Activated CD4-positive, alpha-beta T cell treated with anti-CD3 and anti-CD28 coated beads for 4 hours (primary cell): ENCODE data around the gene NCOA6.

ENCODE experiments used
- DNase-seq, 2 donors: peaks; one replicate each; pipeline ENCODE4 v3.0.0-alpha.2; 2020

Gene NCOA6

GRCh38 chr20:34825530-34826362, at the start of gene NCOA6:
Gene NCOA6 (minus strand): TSS chr20:34825651. CDS start chr20:34782355, 43,296 bp downstream.
- DNase-seq, result peak; percentile 86 to 87

- DNase-seq, result peak; percentile 26 to 56
Observed at GRCh38 chr20:34874094-34874654, 48.7 kb upstream of the NCOA6 start.

- no peak for DNase-seq
Observed at GRCh38 chr20:34873583-34874093, 48.2 kb upstream of the NCOA6 start.

GRCh38 chr20:34872622-34873224, 47.3 kb upstream of the NCOA6 start, which contains the start of gene GGT7:
Gene GGT7 (minus strand): TSS chr20:34872856. CDS start chr20:34872815, 41 bp downstream.
- DNase-seq, result peak; percentile 87 to 88

DNA sequence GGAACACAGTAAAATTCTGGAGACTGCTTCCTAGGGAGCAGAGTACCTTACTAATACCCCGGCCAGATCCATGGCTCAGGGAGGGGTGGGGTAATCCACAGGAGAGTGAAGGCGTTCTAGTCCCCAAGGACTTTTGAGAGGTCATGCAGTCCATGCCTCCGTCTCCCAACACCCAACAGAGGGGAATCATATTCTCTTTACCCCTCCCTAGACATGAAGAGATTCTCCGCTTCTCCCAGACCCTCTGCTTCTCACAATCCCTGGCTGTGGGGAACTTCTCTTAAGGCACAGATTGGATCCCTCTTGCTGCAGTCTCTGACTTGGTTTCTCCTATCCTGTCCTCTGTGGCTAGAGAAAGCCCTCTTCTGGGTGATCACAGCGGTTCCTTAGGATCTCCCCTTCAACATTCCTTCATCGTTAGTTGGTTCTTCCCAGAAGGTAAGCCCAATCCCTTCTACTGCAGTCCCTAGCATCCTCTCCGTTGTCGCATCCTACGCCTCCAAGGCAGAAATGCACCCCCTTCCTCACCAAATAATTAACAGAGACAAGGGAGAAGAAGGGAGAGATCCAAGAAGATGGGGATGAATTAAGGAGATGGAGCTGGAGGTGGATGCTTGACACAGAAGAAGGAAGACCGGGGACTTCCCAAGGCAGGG, 46.6 kb upstream of the NCOA6 start:
- no peak for DNase-seq

DNA sequence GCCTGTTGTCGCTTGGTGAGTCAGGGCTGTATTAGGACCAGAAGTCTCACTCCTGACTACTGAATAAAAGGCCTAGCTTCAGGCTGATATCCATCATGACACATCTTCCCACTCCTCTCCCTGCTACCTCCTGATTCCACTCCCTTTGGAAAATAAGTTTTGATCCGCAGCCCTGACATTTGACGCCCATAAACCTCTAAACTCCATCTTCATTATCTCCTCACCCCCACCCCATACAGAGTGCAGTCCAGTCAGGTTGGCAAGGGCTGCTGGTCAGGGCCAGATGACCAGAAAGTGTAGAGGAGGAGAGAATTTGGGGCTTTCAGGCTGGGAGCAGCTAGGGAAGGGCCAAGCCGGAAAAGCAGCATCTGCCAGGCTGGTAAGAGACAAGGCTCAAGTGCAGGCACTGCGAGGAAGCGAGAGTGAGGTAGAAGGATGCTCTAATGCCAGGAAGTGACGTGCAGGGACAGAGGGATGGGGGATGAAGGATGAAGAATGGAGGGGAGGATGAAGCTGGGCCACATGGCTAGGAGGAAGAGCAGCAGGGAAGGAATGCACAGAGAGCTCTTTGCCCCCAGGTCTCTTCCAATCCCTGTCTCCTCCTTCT, 46.0 kb upstream of the NCOA6 start:
- no peak for DNase-seq

GRCh38 chr20:34864216-34864615, 38.8 kb upstream of the NCOA6 start:
- DNase-seq, result no peak

DNA sequence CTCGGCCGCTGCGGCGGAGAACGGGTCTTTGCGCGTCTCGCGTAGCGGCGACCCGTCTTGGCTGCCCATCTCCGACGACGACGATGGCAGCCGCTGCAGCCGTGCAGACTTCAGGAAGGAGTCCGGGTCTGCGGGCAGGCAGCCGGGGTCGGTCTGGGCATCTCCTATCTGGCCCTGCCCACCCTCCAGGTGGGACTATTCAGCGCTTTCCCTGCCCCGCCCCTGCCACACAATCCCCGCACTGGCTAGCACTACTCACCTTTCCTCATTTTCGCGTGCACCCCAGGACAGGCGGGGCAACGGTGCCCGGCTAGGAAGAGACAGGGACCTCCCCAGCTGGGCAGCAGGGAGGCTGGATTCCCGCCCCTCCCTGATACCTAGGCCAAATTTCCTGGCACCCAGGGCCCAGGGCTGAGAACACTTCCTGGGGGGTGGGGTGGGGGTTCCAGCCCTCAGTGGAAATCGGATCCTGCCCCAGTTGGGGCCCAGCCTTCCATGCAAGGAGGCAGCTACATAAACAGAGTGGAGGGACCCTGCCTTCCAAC, 38.0 kb upstream of the NCOA6 start:
- DNase-seq, result no peak

DNA sequence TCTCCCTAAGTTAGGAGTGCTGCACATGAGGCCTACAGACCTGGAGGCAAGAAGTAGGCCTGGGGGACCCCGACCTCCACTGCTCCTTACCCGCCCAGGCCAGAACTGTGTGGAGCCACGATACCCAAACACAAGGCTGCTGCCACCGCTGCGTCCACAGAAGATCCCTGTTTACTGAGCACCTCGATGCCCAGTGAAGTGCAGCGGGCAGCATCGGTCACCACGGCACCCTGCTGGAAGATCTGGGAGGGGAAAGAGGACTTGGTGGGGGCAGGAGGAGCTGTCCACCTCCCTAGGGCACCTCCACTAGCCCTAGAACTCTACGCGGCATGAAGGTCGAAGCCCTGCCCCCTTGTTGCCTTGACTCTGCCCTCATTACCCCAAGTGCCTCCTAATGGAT, 37.3 kb upstream of the NCOA6 start:
- no peak for DNase-seq

DNA sequence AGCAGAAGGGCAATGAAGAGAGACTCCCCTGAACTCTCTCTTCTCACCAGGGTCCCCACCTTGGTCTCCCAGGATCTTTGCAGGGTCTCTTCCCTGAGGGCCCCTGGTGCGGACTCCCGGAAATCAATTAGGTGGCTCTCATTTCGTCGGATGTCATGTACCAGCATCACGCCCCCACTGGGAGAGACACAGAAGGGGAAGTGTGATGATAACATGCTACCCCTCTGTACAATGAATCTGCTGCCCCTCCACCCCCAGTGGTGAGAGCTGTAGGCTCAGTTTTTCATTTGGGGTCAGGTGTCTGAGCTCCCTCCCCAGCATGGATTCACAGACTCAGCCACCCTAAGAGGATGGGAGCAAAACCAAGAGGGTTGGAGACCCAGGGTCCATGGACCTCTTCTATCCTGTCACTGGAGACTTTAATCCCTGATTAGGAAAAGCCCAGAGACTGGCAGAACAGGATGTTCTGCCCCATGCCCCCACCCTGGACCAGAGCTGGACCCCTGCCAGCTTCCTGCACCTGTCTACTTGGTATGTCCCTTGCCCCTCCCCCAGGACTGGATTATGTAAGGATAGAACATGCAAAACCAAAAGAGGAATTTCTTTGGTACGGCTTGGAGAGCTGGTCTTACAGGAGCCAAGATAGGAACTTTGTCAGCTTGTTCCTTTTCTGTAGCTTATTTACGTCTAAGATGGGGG, 36.1 kb upstream of the NCOA6 start:
- no peak for DNase-seq

DNA sequence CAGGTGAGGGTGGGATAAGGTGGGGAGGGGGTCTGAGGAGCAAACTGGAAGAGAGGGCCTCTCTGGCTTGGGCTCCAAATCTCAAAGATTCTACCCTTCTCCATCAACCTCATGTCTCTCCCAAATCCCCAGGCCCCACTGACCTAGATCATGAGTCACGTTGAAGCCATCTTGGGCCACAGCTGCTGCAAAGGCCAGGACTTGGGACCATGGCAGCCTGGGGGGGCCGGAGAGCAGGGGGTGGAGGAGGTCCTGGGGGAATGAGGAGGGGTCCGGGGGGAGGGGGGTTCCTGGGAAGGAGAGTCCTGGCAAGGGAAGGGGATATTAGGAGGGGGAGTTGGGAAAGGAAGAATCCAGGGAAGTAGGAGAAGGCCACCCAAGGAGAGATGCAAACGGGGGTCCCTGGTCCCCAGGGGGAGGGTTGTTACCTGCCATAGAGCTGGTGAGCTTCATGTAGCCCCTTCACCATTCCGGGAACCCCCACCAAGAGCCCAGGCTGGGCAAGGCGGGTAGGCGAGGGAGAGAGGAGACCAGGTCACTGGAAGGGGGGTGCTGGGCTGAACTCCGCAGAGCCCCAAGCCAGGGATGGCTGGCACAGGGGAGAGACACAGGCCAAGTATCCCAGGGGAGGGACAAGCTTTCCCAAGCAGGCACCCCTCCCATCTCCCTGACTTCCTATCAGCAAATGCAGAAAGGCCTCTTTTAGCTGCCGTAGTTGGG, 34.5 kb upstream of the NCOA6 start:
- DNase-seq, result no peak

- no peak for DNase-seq
Observed at GRCh38 chr20:34859367-34859766, 33.9 kb upstream of the NCOA6 start.

- no peak for DNase-seq
Observed at GRCh38 chr20:34852298-34852697, 26.8 kb upstream of the NCOA6 start.

- DNase-seq, result no peak
Observed at GRCh38 chr20:34850969-34851368, 25.5 kb upstream of the NCOA6 start.

DNA sequence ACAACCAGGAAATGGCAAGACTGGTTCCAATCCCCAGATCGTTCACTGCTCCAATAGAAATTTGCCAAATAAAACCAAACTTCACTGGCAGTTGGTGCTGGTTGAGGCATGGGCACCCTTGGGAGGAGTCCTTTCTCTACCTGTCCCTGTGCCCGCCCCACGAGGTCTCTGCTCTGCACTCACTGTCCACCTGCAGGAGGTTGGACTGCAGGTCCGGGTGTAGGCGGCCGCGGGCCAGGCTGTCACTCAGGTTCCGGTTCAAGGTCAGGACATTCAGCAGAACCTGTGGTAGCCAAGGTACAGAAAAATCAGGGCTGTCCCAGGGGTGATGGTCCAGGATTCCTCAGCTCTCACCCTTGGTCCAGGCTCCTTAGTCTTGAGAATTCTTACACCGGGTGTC, 24.3 kb upstream of the NCOA6 start:
- no peak for DNase-seq

DNA sequence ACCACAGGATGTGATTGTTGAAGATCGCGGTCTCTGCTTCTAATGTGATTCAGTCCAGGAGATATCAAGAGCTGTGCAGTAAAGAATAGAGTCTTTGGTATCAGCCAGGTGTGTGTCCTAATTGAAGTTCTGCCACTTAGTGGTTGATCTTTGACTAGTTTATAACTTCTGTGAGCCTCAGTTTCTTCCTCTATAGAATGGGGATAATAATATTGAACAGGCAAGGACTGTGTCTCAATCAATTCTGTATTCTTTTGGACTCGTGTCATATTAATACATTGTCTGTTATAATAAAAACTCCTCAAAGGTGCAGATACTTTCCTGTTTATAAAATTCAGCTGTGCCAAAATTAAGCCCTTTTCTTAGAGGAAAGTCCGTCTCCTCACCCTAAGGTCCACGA, 23.1 kb upstream of the NCOA6 start:
- no peak for DNase-seq

GRCh38 chr20:34843421-34843820, 18.0 kb upstream of the NCOA6 start:
- no peak for DNase-seq

- no peak for DNase-seq
Observed at GRCh38 chr20:34842143-34842542, 16.7 kb upstream of the NCOA6 start.

DNA sequence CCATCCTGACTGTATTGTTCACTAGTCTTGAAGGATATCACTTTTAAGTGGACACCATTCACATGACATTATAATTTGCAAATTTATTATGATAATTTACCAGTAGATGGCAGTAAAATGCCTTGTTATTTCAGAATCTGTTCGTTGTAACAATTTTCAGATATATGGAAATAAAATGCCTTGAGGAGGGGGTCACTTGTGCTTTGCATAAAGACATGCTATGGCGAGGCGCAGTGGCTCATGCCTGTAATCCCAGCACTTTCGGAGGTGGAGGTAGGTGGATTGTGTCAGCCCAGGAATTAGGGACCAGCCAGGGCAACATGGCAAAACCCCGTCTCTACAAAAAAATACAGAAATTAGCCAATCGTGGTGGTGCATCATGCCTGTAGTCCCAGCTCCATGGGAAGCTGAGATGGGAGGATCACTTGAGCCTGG, 9.0 kb upstream of the NCOA6 start:
- no peak for DNase-seq

GRCh38 chr20:34831936-34832335, 6.5 kb upstream of the NCOA6 start:
- no peak for DNase-seq

GRCh38 chr20:34829191-34829590, 3.7 kb upstream of the NCOA6 start:
- DNase-seq, result no peak
